HS-5 (cell line): Measurements from ENCODE around the gene CASK.

ENCODE experiments used
- DNase-seq: peaks from one replicate; pipeline ENCODE4 v3.0.0-alpha.2; 2012; ENCODE audit warnings: low read depth

Gene CASK

GRCh38 chrX:41912923-41913322, 10.4 kb downstream of the CASK start:
- no peak for DNase-seq

- DNase-seq = no peak
Measured at GRCh38 chrX:41909068-41909467, 14.3 kb downstream of the CASK start.

GRCh38 chrX:41906515-41907187, 16.7 kb downstream of the CASK start:
- no peak for DNase-seq

DNA sequence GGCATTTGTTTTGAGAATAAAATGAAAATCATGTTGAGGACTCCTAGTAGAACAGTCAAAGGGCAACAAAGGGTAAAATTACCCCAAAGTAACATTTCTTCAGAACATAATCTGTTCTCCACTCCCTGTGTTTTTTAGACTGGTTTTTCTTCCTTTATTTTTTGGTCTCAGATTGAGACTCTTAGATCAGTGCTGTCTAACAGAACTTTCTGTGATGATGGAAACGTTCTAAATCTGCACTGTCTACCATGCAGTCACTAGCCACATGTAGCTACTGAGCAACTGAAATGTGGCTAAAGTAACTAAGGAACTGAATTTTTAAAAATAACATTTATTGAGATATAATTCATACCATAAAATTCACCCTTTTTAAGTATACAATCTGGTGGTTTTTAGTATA, 19.8 kb downstream of the CASK start:
- DNase-seq = no peak

DNA sequence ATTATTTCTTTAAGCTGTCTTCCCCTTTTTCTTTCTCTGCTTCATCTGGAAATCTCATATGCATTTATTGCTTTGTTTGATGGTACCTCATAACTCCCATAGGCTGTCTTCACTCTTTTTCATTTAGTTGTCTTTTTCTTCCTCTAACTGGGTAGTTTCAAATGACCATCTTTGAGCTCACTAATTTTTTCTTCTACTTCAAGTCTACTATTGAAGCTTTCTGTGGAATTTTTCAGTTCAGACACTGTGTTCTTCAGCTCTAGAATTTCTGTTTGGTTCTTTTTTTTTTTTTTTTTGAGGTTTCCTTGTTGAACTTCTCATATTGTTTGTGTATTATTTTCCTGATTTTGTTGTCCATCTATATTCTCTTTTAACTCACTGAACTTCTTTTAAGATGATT, 23.0 kb downstream of the CASK start:
- DNase-seq = no peak

- no peak for DNase-seq
Measured at GRCh38 chrX:41895826-41896225, 27.5 kb downstream of the CASK start.

DNA sequence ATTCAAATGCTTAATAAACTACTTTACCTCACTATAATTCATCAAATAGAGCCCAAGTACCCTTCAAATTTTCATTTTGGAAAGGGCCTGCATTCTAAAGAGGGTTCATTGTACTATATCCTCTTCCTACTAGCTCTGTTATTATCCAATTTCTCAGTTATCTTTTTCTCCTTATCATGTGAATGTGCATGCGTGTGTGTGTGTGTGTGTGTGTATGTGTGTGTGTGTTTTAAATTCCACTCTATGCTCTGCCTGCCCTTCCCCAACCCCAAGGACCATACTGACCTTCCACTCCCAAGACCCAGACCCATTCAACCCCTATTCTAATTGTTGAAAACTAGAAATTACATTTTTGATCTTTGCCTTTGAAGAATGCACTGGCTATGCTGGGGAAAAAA, 33.3 kb downstream of the CASK start:
- DNase-seq = no peak

DNA sequence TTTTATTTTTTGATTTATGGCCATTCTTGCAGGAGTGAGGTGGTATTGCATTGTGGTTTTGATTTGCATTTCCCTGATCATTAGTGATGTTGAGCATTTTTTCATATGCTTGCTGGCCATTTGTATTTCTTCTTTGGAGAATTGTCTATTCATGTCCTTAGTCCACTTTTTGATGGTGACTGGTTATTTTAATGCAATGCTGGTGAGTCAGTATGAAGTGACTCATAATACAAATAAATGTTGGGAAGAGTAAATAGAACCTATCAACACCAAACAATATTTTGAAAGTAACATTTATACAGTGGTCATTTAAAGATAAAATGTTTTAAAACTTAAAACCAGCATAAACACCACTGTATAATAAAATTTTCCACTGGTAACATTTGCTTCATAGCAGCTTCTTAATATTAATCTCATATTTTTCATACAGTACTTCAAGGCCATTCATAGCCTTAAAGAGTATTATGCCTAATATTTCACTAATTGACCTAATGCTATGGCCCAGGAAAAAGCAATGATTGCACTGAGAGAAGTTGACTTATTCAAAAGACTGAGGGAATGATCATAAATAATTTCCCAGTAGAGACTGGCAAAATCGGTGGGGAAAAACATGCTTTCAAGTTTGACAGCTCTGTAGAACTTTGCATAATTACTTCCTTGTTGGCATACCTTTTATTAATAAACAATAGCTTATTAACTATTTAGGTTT, 33.9 kb downstream of the CASK start:
- peak; percentile 2 for DNase-seq

DNA sequence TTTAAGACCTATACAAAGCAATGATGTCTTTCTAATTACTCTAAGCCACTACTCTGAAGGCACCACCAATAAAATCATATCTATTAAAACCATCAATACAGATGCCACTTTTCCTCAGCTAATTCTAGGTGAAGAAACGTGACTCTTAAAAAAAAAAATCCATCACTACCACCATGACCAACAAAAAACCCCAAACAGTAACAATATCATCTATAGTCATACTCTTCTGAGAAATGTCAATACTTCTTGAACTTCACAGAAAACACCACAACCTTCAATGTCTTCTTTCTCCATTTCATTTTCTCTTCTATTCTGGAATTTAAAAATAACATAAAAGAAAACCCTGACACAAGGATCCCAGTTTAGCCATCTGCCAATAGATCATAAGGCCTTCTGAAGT, 35.7 kb downstream of the CASK start:
- no peak for DNase-seq

DNA sequence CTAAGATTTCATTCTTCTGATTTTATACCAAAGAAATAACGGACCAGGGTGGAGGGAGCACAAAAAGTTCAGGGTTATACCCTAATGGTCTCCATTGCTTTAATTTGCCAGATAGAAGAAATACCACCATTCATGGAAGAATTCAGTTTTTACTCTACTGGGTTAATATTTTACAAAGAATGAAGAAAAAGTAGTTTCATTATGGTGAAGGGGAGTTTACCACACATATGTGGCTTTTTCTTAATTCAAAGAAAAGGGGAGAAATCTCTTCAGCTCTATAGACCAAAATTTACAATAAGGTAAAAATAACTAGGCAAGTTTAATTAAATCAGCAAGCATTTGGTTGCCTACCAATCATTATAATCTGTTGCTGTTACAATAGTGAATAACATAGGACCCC, 37.6 kb downstream of the CASK start:
- DNase-seq = no peak

DNA sequence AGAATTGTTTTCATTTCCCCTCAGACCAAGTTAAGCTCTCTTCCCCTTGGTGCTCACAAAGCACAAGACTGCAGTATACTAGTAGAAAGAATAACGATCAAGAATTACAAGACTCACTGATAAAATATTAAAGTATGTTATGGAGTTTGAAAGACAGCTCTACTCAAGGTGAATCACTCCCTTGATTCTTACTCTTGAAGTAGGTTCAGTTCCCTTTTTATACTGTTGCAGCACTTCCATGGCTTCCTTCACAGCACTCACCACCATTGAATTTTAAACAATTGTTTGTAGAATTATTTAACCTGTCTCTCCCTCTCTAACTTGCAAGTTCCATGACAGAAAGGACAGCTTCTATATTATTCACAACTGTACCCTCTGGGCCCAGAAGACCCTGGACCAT, 42.2 kb downstream of the CASK start:
- no peak for DNase-seq

- no peak for DNase-seq
Measured at GRCh38 chrX:41877167-41877566, 46.2 kb downstream of the CASK start.

- DNase-seq = no peak
Measured at GRCh38 chrX:41875142-41875541, 48.2 kb downstream of the CASK start.

GRCh38 chrX:41870719-41871151, 52.6 kb downstream of the CASK start:
- no peak for DNase-seq

DNA sequence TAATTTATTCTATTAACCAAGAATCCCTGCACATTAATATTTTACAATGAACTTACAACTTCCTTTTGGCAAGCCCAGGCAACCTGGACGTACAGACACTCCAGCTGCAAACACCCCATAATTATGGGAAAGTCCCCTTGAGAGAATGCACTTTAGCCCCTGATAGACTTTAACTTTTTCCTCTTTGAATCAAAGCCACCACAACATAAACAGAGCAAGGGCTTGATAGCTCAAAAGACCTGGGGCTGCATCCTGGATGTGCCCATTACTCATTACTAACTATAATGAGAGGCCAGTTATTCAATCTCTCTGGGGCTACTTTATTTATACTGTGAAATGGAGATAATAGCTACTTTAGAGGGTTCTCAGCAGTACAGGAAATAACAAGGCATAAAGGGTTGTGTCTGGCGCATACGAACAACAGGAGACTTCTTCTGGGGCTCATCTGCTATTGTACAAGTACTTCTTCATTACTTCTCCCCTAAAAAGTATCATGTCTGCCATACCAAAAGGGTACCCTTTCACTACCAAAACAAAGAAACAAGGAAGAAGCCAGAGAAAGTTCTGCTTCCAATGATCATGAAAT, 54.9 kb downstream of the CASK start:
- DNase-seq = no peak

DNA sequence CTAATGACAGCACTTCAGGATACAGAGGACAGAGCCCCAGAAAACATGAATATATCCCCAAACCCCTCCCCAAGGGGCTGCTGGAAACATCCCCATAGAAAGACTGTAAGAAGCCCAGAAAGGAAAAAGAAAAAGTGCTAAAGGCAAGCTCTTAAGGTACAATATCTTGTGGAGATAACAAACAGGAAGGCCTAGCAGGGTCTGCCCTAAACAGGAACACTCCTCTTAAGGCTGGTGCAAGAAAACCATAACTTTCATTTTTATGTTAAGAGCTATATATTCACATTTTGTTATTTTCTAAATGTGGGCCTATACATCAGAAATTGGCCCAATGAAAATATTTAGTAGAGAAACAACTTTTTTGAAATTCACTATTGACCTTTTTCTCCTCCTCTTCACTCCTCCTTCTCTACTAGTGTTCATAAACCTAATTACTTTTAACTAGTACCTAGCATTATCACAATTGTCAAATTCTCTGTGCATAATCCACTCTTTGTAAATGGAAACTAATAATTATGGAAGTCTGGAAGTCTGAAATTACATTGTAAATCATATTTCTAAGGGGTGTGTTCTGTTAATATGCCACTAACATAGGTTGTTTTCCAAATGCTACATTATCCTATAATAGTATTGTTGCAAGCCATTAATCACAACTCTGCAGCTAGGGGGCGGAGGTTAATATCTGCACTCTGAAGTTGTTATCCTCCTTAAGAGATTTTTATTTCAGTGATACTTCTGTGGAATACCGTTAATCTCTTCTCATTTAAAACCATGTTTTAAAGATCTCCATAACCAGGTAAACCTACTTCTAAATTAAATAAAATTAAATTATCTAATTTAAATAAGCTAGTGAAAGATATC, 59.8 kb downstream of the CASK start:
- DNase-seq = no peak

GRCh38 chrX:41862562-41863184, 60.7 kb downstream of the CASK start:
- no peak for DNase-seq

GRCh38 chrX:41858161-41858775, 65.1 kb downstream of the CASK start:
- DNase-seq = no peak

- DNase-seq = no peak
Measured at GRCh38 chrX:41857670-41858069, 65.7 kb downstream of the CASK start.

- no peak for DNase-seq
Measured at GRCh38 chrX:41846714-41847113, 76.6 kb downstream of the CASK start.

DNA sequence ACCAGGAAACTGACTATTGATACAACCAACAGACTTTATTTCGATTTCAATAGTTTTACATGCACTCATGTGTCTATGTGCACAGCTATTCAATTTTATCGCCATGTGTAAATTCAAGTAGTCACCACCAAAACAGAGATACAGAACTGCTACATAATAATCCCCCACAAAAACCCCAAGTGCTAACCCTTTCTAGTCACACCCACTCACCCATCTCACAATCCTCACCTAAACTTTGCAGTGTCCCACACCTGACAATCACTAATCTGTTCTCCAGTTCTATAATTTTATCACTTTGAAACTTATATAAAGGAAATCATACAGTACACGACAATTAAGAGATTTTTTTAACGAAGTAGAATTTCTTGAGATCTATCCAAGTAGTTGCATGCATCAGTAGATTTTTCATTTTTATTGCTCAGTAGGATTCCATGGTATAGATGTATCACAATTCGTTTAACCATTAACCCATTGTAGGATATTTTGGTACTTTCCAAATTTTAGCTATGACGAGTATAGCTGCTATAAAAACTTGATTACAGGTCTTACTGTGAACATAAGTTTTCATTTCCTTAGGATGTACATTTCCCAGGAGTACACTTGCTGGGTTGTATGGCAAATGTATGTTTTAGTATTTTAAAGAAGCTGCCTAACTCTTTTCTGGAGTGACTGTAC, 85.9 kb downstream of the CASK start:
- no peak for DNase-seq
